RWPE2 (cell line): Measurements from ENCODE around the gene ARHGAP10.

Source experiments
- ATAC-seq: fragments of 200-7000 bp; cut with Tn5 transposase; 3 replicates; pipeline ENCODE4 v1.9.1; 2021; ENCODE audit warnings: low read depth
- DNase-seq: peaks from one replicate; pipeline ENCODE4 v3.0.0-alpha.2; 2020; ENCODE audit warnings: low spot score
- H3K27ac ChIP-seq: fragments of 450-650 bp; 2 replicates; pipeline ENCODE4 v1.5.1; 2017; ENCODE audit warnings: mild to moderate bottlenecking; ENCODE audit not compliant: poor library complexity, severe bottlenecking
- H3K27me3 ChIP-seq: fragments of 250-450 bp; sonication (Bioruptor Pico); 2 replicates; pipeline ENCODE4 v1.5.1; 2021; ENCODE audit warnings: mild to moderate bottlenecking, moderate library complexity; ENCODE audit not compliant: insufficient read depth, poor library complexity, severe bottlenecking
- H3K36me3 ChIP-seq: fragments of 250-450 bp; sonication (Bioruptor Pico); 2 replicates; pipeline ENCODE4 v1.5.1; 2020; ENCODE audit warnings: low read depth, mild to moderate bottlenecking, moderate library complexity
- H3K4me1 ChIP-seq: fragments of 250-450 bp; sonication (Bioruptor Pico); 2 replicates; pipeline ENCODE4 v1.5.1; 2021; ENCODE audit warnings: mild to moderate bottlenecking, moderate library complexity; ENCODE audit not compliant: insufficient read depth, poor library complexity, severe bottlenecking
- H3K4me3 ChIP-seq: fragments of 250-450 bp; sonication (Bioruptor Pico); 2 replicates; pipeline ENCODE4 v1.5.1; 2021; ENCODE audit warnings: mild to moderate bottlenecking, moderate library complexity; ENCODE audit not compliant: severe bottlenecking
- H3K9me3 ChIP-seq: fragments of 250-450 bp; sonication (Bioruptor Pico); 2 replicates; pipeline ENCODE4 v1.5.1; 2021; ENCODE audit warnings: mild to moderate bottlenecking, moderate library complexity; ENCODE audit not compliant: severe bottlenecking
- CTCF ChIP-seq: fragments of 450-650 bp; IDR thresholded peaks from one replicate; pipeline ENCODE4 v1.5.1; 2017; ENCODE audit warnings: mild to moderate bottlenecking, moderate library complexity; ENCODE audit not compliant: poor library complexity, severe bottlenecking

Gene ARHGAP10

GRCh38 chr4:147755561-147756295, 23.8 kb downstream of the ARHGAP10 start:
- H3K36me3 ChIP-seq, result 0 out of 2 replicates have a peak, but pooled peaks cover 3% of the 10 kb centered on the region
- no peak for DNase-seq
- H3K27ac ChIP-seq, result peak overlapping the region; percentile 56
- peaks cover 15% of the 10 kb centered on the region for H3K4me1 ChIP-seq
- no peak for ATAC-seq
- no peak for TF ChIP-seq CTCF
- H3K4me3 ChIP-seq, result no peak overlapping the region
- no peaks in the 10 kb centered on the region for H3K9me3 ChIP-seq
- H3K27me3 ChIP-seq, result no peaks in the 10 kb centered on the region

- peaks cover 15% of the 10 kb centered on the region for H3K4me1 ChIP-seq
Measured at GRCh38 chr4:147756417-147756816, 24.5 kb downstream of the ARHGAP10 start.

GRCh38 chr4:147760176-147760575, 28.3 kb downstream of the ARHGAP10 start:
- ATAC-seq (no peak), DNase-seq (no peak)
- no peak for TF ChIP-seq CTCF
- Histone ChIP-seq H3K27me3 (no peaks in the 10 kb centered on the region), H3K4me1 (peaks cover 14% of the 10 kb centered on the region), H3K4me3 (no peak overlapping the region), H3K9me3 (no peaks in the 10 kb centered on the region), H3K36me3 (peaks cover 3% of the 10 kb centered on the region; the same call in 1 of the 2 replicates), H3K27ac (no peak overlapping the region)

More at GRCh38 chr4:147756417-147756816, 24.5 kb downstream of the ARHGAP10 start:
- DNase-seq (no peak), ATAC-seq (peak; percentile 62; the same call in 2 of the 3 replicates)
- H3K27me3 ChIP-seq, result no peaks in the 10 kb centered on the region
- no peak for TF ChIP-seq CTCF
- H3K9me3 ChIP-seq, result no peaks in the 10 kb centered on the region
- H3K36me3 ChIP-seq, result 0 out of 2 replicates have a peak, but pooled peaks cover 3% of the 10 kb centered on the region
- no peak overlapping the region for H3K4me3 ChIP-seq
- peak overlapping the region; percentile 56 for H3K27ac ChIP-seq

- no peak overlapping the region for H3K4me3 ChIP-seq
- no peak overlapping the region for H3K27ac ChIP-seq
- DNase-seq, result no peak
- no peaks in the 10 kb centered on the region for H3K27me3 ChIP-seq
- H3K4me1 ChIP-seq, result peaks cover 17% of the 10 kb centered on the region
- peaks cover 3% of the 10 kb centered on the region; the same call in 1 of the 2 replicates for H3K36me3 ChIP-seq
- H3K9me3 ChIP-seq, result no peaks in the 10 kb centered on the region
- TF ChIP-seq CTCF, result no peak
- no peak for ATAC-seq
Measured at GRCh38 chr4:147760695-147761094, 28.8 kb downstream of the ARHGAP10 start.
